ENCODE measurements around the gene MAP7.
"Not testable (repeated sequence)": the region's sequence is repeated elsewhere in the genome, so short reads cannot be mapped to it uniquely, and the experiment has no call there.

Gene MAP7

GRCh38 chr6:136412410-136412809, 137.8 kb downstream of the MAP7 start:
- DNase-seq = no peak

- DNase-seq = no peak
Observed at GRCh38 chr6:136411453-136412354, 138.5 kb downstream of the MAP7 start.

GRCh38 chr6:136411025-136411325, 139.2 kb downstream of the MAP7 start:
- no peak for DNase-seq

GRCh38 chr6:136410201-136411024, 139.8 kb downstream of the MAP7 start:
- DNase-seq = no peak

- no peak for DNase-seq
Observed at GRCh38 chr6:136409597-136409996, 140.6 kb downstream of the MAP7 start.

GRCh38 chr6:136408204-136408603, 142.0 kb downstream of the MAP7 start:
- DNase-seq = no peak

- no peak for DNase-seq
Observed at GRCh38 chr6:136405420-136406029, 144.7 kb downstream of the MAP7 start.

- no peak for DNase-seq
Observed at GRCh38 chr6:136404627-136405419, 145.4 kb downstream of the MAP7 start.

- DNase-seq = no peak
Observed at GRCh38 chr6:136404007-136404406, 146.2 kb downstream of the MAP7 start.

GRCh38 chr6:136403110-136403980, 146.9 kb downstream of the MAP7 start:
- DNase-seq = no peak

GRCh38 chr6:136401749-136402148, 148.5 kb downstream of the MAP7 start:
- no peak for DNase-seq

GRCh38 chr6:136401236-136401635, 149.0 kb downstream of the MAP7 start:
- DNase-seq = not testable (repeated sequence)

- no peak for DNase-seq
Observed at GRCh38 chr6:136398453-136398852, 151.8 kb downstream of the MAP7 start.

- DNase-seq = no peak
Observed at GRCh38 chr6:136396908-136397307, 153.3 kb downstream of the MAP7 start.

- DNase-seq = not testable (repeated sequence)
Observed at GRCh38 chr6:136390959-136391358, 159.3 kb downstream of the MAP7 start.

- DNase-seq = no peak
Observed at GRCh38 chr6:136387316-136387715, 162.9 kb downstream of the MAP7 start.

GRCh38 chr6:136383268-136383937, 166.8 kb downstream of the MAP7 start:
- DNase-seq = no peak

GRCh38 chr6:136382676-136383252, 167.5 kb downstream of the MAP7 start:
- DNase-seq = no peak

GRCh38 chr6:136378888-136379287, 171.3 kb downstream of the MAP7 start:
- DNase-seq = no peak

- not testable (repeated sequence) for DNase-seq
Observed at GRCh38 chr6:136375836-136376235, 174.4 kb downstream of the MAP7 start.

GRCh38 chr6:136371959-136372358, 178.3 kb downstream of the MAP7 start:
- no peak for DNase-seq
